OCI-LY7 (cell line): ENCODE measurements around the gene EPB41L2. TPM values are rescaled to one million over a fixed set of nuclear protein-coding genes. Genes with fewer than 3 reads are reported as not detected.

Experiments
- BruUV-seq: library from RNA; stranded (reverse); fragments of 400-500 nt; replicated peaks from 2 replicates; lab custom pipeline; 2021; lab: Mats Ljungman, UMichigan
- CTCF ChIA-PET: fragments of 300-600 bp; sonication (Branson Sonifier 250); formaldehyde crosslinking; loops from one replicate; lab custom pipeline; 2022; ENCODE audit warnings: antibody characterized with exemption; ENCODE audit not compliant: unreplicated experiment; lab: Charles Lee
- POLR2A ChIA-PET: fragments of 300-600 bp; sonication (Branson Sonifier 250); formaldehyde crosslinking; loops from one replicate; lab custom pipeline; 2022; ENCODE audit warnings: antibody characterized with exemption; lab: Charles Lee
- DNase-seq: peaks from one replicate; pipeline ENCODE4 v3.0.0-alpha.2; 2015; ENCODE audit warnings: low spot score
- H2AFZ ChIP-seq: fragments of 200-600 bp; sonication (generic), shearing (Covaris generic); 2 replicates; pipeline ENCODE4 v1.6.1; 2014; ENCODE audit warnings: mild to moderate bottlenecking, antibody characterized with exemption, low read length, moderate library complexity
- H3K27ac ChIP-seq: fragments of 200-600 bp; sonication (generic); 2 replicates; pipeline ENCODE4 v1.5.1; 2014; ENCODE audit warnings: mixed run types, low read depth, mild to moderate bottlenecking, moderate library complexity, low read length, inconsistent platforms; ENCODE audit not compliant: poor library complexity, severe bottlenecking
- H3K36me3 ChIP-seq: fragments of 200-600 bp; sonication (generic); 2 replicates; pipeline ENCODE4 v1.6.1; 2014; ENCODE audit warnings: mild to moderate bottlenecking, antibody characterized with exemption, low read length, moderate library complexity, mixed read lengths; ENCODE audit not compliant: insufficient read depth
- H3K4me1 ChIP-seq: fragments of 200-600 bp; sonication (generic); 2 replicates; pipeline ENCODE4 v1.5.1; 2014; ENCODE audit warnings: mild to moderate bottlenecking, low read length; ENCODE audit not compliant: insufficient read depth, poor library complexity, severe bottlenecking
- H3K4me2 ChIP-seq: fragments of 200-600 bp; sonication (generic); 2 replicates; pipeline ENCODE4 v1.6.1; 2014; ENCODE audit warnings: mild to moderate bottlenecking, low read length
- H3K4me3 ChIP-seq: fragments of 200-600 bp; sonication (generic); 2 replicates; pipeline ENCODE4 v1.5.1; 2014; ENCODE audit warnings: mild to moderate bottlenecking, low read depth, low read length; ENCODE audit not compliant: poor library complexity, severe bottlenecking
- H3K79me2 ChIP-seq: fragments of 200-600 bp; sonication (generic); 2 replicates; pipeline ENCODE4 v1.6.1; 2016; ENCODE audit warnings: low read depth, mild to moderate bottlenecking, low read length, moderate library complexity, mixed read lengths; ENCODE audit not compliant: insufficient read depth
- H3K9me2 ChIP-seq: fragments of 200-600 bp; sonication (generic); 2 replicates; pipeline ENCODE4 v1.6.1; 2016; ENCODE audit warnings: mild to moderate bottlenecking, low read length, mixed read lengths; ENCODE audit not compliant: insufficient read depth
- H3K9me3 ChIP-seq: fragments of 200-600 bp; sonication (generic); 2 replicates; pipeline ENCODE4 v1.6.1; 2014; ENCODE audit warnings: mild to moderate bottlenecking, mixed run types, low read length, mixed read lengths
- H4K20me1 ChIP-seq: fragments of 200-600 bp; sonication (generic); 2 replicates; pipeline ENCODE4 v1.6.1; 2014; ENCODE audit warnings: mild to moderate bottlenecking, antibody characterized with exemption, low read length, moderate library complexity, mixed read lengths; ENCODE audit not compliant: insufficient read depth
- CTCF ChIP-seq: fragments of 200-600 bp; sonication (generic); conservative IDR thresholded peaks from 2 replicates; pipeline ENCODE4 v1.5.1; 2014; ENCODE audit warnings: mild to moderate bottlenecking, antibody characterized with exemption, low read length, moderate library complexity, mixed read lengths
- EZH2phosphoT487 ChIP-seq: fragments of 200-600 bp; sonication (generic); IDR thresholded peaks from 2 replicates; pipeline ENCODE4 v1.6.1; 2018; ENCODE audit warnings: low read depth, borderline replicate concordance, mild to moderate bottlenecking, mixed run types, antibody characterized with exemption, low read length, moderate library complexity, mixed read lengths
- intact Hi-C: fragments of 100-400 bp; cut with micrococcal nuclease; formaldehyde crosslinking; loops from one replicate; pipeline ENCODE4 v1.10.0; 2022; ENCODE audit not compliant: unreplicated experiment
- total RNA-seq, 2 experiments: library from RNA; depleted of rRNA in 1 of 2; stranded (reverse); fragments of >200 nt in 1 of 2; shearing (Covaris generic) in 1 of 2; gene quantifications; 2 replicates each; pipeline ENCODE4 v1.2.3, GENCODE V29; 2014 to 2022

EPB41L2 gene
- total RNA-seq, 2 experiments from 2014 or later = 36.7 to 138 TPM

- no peaks in the 10 kb centered on the region for H3K79me2 ChIP-seq
- H3K4me3 ChIP-seq = no peak overlapping the region
- no peaks in the 10 kb centered on the region for H3K4me1 ChIP-seq
- intact Hi-C loops = no loop called here
- BruUV-seq = no TSS peak
- ChIA-PET POLR2A (interaction anchor here (0.5 to 1.6 kb wide), 3 partner anchors 125 to 171 kb away, joined by 3 to 6 read pairs (median 5); no protein-coding TSS in a partner anchor), CTCF (no interaction called here)
- no peak overlapping the region for H3K4me2 ChIP-seq
- no peaks in the 10 kb centered on the region for H3K9me2 ChIP-seq
- H3K27ac ChIP-seq = no peak overlapping the region
- no peaks in the 10 kb centered on the region for H3K36me3 ChIP-seq
- no peak for TF ChIP-seq EZH2phosphoT487
- no peak for TF ChIP-seq CTCF
- no peak for DNase-seq
- no peak overlapping the region for H2AFZ ChIP-seq
- H4K20me1 ChIP-seq = no peaks in the 10 kb centered on the region
- no peaks in the 10 kb centered on the region for H3K9me3 ChIP-seq
Measured at GRCh38 chr6:130906736-130907381, 156.2 kb downstream of the EPB41L2 start.

GRCh38 chr6:130903602-130904001 is 159.4 kb downstream of the EPB41L2 start:
- DNase-seq = no peak
- Histone ChIP-seq H3K4me2 (no peak overlapping the region), H2AFZ (no peak overlapping the region), H4K20me1 (no peaks in the 10 kb centered on the region), H3K9me2 (no peaks in the 10 kb centered on the region), H3K36me3 (peaks cover 17% of the 10 kb centered on the region; the same call in 1 of the 2 replicates), H3K9me3 (no peaks in the 10 kb centered on the region), H3K4me3 (no peak overlapping the region), H3K4me1 (no peaks in the 10 kb centered on the region), H3K27ac (no peak overlapping the region), H3K79me2 (no peaks in the 10 kb centered on the region)
- ChIA-PET CTCF (interaction anchor here (0.5 to 1.1 kb wide), 3 partner anchors 10 to 525 kb away, joined by 3 read pairs; no protein-coding TSS in a partner anchor), POLR2A (interaction anchor here (0.7 to 1.5 kb wide), 6 partner anchors 8 to 51 kb away, joined by 3 to 4 read pairs (median 4); no protein-coding TSS in a partner anchor)
- BruUV-seq = no TSS peak
- intact Hi-C loops = no loop called here
- TF ChIP-seq EZH2phosphoT487 (no peak), CTCF (no peak)

GRCh38 chr6:130903007-130903406 is 160.0 kb downstream of the EPB41L2 start:
- no peaks in the 10 kb centered on the region for H3K9me3 ChIP-seq
- H3K79me2 ChIP-seq = no peaks in the 10 kb centered on the region
- intact Hi-C loops = no loop called here
- H4K20me1 ChIP-seq = no peaks in the 10 kb centered on the region
- no peaks in the 10 kb centered on the region for H3K9me2 ChIP-seq
- H3K4me1 ChIP-seq = no peaks in the 10 kb centered on the region
- ChIA-PET POLR2A (interaction anchor here (0.6 to 1.5 kb wide), 7 partner anchors 8 to 534 kb away, joined by 3 to 4 read pairs (median 4); no protein-coding TSS in a partner anchor), CTCF (interaction anchor here (0.5 to 1.1 kb wide), 4 partner anchors 9 to 525 kb away, joined by 3 read pairs; no protein-coding TSS in a partner anchor)
- H2AFZ ChIP-seq = no peak overlapping the region
- no peak overlapping the region for H3K4me2 ChIP-seq
- no peak overlapping the region for H3K27ac ChIP-seq
- peaks cover 17% of the 10 kb centered on the region; the same call in 1 of the 2 replicates for H3K36me3 ChIP-seq
- no peak for DNase-seq
- no peak overlapping the region for H3K4me3 ChIP-seq
- TF ChIP-seq CTCF (no peak), EZH2phosphoT487 (no peak)
- no TSS peak for BruUV-seq
